Gastrocnemius medialis (tissue), 4 donors: ENCODE results near the gene ADAM19.

Source experiments
- CTCF ChIP-seq, 5 experiments: fragments of 450-650 bp in 3 of 5; fragments of 200-600 bp in 2 of 5; sonication (generic) in 2 of 5; IDR thresholded peaks in 4 of 5; conservative IDR thresholded peaks in 1 of 5; 1 replicate in 4 of 5; 2 replicates in 1 of 5; pipeline ENCODE4 v1.5.1; 2016 to 2019; ENCODE audit warnings: antibody characterized with exemption in 5 of 5, mild to moderate bottlenecking in 3 of 5, moderate library complexity in 3 of 5
- POLR2A ChIP-seq, 2 donors: fragments of 450-650 bp; IDR thresholded peaks; one replicate each; pipeline ENCODE4 v1.6.1; 2017; ENCODE audit warnings: antibody characterized with exemption in 2 of 2, mild to moderate bottlenecking in 2 of 2, moderate library complexity in 2 of 2

- no peak for TF ChIP-seq POLR2A (IDR thresholded peaks at IDR 0.05)
- no peak for TF ChIP-seq CTCF (IDR thresholded peaks at IDR 0.05 in 4 of 5, conservative IDR thresholded peaks at IDR 0.05 in 1 of 5)
These were observed 129.7 kb downstream of the ADAM19 start for GRCh38 chr5:157445745-157446411.
